Cerebellar nuclear complex (tissue), 1 donor: ENCODE results near the gene UNC13B.

Experiments
- DNase-seq, 2 experiments: peaks; one replicate each; lab custom pipeline; 2025; lab: John Stamatoyannopoulos, UW

Gene UNC13B

DNA sequence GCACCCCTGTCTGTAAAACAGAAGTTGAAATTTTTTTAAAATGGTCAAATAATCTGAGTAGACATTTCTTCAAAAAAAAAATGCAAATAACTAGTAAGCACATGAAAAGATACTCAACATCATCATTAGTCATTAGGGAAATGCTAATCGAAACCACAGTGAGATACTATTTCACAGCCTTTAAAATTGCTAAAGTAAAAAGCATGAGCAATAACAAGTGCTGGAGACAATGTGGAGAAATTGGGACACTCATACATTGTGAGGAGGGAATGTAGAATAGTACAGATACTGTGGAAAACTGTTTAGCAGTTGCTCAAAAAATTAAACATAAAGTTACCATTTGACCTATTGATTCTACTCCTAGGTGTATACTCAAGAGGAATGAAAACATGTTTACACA lies 269.7 kb downstream of the UNC13B start:
- no peak for DNase-seq

DNA sequence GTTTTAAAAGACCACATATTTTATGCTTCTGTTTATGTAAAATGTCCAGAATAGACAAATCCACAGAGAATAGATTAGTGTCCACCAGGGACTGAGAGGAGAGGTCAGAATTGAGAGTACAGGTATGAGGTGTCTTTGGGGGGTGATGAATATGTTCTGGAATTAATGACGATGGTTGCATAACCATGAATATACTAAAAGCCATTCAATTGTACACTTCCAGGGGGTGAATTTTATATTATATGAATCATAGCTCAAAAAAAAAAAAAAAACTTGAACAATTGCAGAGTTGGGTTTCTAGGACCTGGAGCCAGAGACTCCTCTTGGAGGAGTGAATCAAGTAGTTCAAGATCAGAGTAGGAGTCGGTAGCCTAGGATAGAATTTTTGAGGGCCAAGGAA lies 270.3 kb downstream of the UNC13B start:
- DNase-seq: no peak

DNA sequence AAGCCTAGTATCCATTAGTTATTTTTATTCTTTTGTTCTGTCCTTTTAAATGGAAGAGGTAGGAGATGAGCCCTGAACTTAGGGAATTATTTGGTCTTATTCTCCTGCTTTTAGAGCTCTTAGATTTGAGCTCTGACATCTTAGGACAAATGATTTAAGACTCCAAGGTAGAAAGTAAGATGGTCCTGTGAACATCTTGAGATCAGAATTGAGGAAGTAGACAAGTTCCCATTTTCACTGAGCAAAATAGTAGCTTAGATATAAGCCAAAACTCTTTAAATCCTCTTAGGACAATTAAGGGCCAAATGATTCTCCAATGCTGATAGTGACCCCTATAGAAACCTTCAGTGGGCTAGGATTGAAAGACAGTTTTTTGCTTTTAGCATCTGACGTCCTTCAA lies 275.1 kb downstream of the UNC13B start:
- no peak for DNase-seq

DNA sequence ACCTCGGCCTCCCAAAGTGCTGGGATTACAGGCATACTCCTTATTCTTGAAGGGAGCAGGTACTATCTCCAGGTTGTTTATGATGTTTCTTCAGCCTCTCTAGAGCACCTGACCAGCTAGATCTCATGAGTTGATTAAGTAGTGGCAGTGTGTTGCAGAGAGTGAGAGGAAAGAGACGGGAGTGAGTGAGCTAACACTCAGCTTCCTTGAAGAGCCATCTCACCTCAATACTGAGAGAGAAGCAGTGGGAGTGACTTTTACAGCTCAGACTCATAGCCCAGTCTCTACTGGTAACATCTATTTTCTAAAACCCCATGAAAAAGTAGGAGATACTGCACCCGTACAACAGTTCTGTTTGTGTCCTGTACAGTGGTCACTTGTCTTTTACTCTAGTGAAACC lies 284.2 kb downstream of the UNC13B start:
- DNase-seq: no peak

DNA sequence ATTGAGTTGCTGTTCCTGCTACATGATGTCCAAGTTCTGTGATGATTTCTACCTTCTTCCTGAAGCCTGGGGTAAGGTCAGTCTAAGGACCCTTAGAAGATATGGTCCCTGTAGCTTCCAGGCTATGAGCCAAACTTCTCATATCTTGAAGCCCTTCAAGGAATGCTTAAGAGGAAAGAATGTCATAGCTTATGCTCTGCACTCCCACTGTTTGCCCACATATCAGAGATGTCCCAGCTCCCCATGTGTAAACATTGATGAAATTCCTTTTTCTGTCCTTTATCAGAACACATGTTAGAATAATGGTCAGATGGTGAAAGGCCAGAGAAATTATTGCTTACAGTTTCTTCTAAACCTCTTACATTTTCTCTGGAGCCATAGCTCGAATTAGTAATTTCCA lies 286.7 kb downstream of the UNC13B start:
- no peak for DNase-seq

DNA sequence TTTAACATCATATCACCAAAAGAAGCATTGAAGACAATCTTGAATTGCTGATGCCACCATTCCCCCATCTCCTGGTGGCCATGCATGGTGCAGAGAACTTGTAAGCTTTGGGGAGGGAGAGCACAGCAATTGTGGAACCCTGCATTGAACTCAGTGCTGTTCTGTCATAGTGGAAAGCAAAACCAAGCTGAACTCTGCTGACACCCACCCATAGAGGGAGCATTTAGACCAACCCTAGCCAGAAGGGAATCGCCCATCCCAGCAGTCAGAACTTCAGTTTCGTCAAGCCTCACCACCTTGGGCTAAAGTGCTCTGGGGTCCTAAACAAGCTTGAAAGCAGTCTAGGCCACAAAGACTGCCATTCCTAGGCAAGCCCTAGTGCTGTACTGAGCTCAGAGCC lies 290.7 kb downstream of the UNC13B start:
- DNase-seq: no peak

DNA sequence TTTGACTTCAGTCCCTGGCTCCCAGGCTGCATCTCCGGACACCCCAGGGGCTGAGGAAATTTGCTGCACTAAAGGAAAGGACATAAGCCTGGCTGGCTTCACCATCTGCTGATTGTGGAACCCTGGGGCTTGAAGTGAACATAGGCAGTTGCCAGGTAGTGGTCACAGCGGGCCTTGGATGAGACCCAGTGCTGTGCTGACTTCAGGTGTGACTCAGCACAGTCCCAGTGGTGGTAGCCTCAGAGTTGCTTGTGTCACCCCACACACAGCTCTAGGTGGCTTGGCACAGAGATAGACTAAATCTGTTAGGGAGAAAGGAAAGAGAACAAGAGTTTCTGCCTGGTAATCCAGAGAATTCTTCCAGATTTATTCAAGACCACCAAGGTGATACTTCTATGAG lies 292.0 kb downstream of the UNC13B start:
- DNase-seq: no peak
